DOHH2 (cell line): Measurements from ENCODE around the gene SERP2.

ENCODE experiments used
- CTCF ChIP-seq: fragments of 200-600 bp; sonication (generic); IDR thresholded peaks from one replicate; pipeline ENCODE4 v1.5.1; 2014; ENCODE audit warnings: antibody characterized with exemption, mild to moderate bottlenecking, low read depth, low read length; ENCODE audit not compliant: poor library complexity, severe bottlenecking
- EZH2phosphoT487 ChIP-seq: fragments of 200-600 bp; sonication (generic); IDR thresholded peaks from 2 replicates; pipeline ENCODE4 v1.6.1; 2017; ENCODE audit warnings: borderline replicate concordance, mild to moderate bottlenecking, antibody characterized with exemption, low read length, moderate library complexity, mixed read lengths

GRCh38 chr13:44359983-44360375 is 13.6 kb upstream of the SERP2 start:
- no peak for TF ChIP-seq CTCF
- no peak for TF ChIP-seq EZH2phosphoT487
